Forelimb muscle (tissue), 1 donor: ENCODE data around the gene SLC22A14. TPM values are rescaled to one million over a fixed set of nuclear protein-coding genes. Genes with fewer than 3 reads are reported as not detected.
"Not testable (repeated sequence)": the region's sequence is repeated elsewhere in the genome, so short reads cannot be mapped to it uniquely, and the experiment has no call there.

Experiments used
- DNase-seq: peaks from one replicate; pipeline ENCODE4 v3.0.0-alpha.2; 2013; ENCODE audit warnings: low read depth
- polyA plus RNA-seq: library from polyadenylated mRNA; unstranded; fragments of 120-200 nt; gene quantifications from one replicate; pipeline ENCODE4 v1.2.1, GENCODE V29; 2013; ENCODE audit not compliant: insufficient read length

The SLC22A14 gene
- polyA plus RNA-seq, 1 donor, result 0.39 TPM

DNA sequence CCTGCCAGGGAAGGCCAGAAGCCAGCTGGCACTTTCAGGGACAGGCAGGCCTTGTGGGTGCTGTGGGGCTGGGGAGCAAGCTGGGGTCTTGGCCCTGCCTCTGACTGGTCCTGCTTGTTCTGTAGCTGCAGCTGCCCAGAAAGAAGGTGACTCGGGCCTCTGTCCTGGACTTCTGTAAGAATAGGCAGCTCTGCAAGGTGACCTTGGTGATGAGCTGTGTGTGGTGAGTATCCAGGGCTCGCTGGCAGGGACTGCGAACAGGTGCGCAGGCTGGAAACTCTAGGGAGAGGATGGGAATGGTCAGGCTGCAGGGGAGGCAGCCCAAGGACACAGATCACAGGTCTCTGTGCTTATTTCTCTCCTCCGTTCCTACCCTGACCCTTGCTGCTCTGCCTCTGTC, 31.2 kb downstream of the SLC22A14 start:
- DNase-seq, result no peak

DNA sequence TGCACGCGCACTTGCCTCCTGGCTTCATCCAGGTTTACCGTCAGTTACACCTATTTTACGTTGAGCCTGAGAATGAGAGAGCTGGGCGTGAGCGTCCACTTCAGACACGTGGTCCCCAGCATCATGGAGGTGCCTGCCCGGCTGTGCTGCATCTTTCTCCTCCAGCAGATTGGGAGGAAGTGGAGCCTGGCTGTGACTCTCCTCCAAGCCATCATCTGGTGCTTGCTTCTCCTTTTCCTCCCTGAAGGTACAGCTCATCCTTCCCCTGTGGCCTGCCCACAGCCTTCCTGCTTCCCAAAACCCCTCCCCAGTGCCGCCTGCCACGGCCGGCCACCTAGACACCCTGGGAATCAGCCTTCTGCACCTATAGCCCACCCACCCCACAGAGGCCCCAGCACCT, 31.6 kb downstream of the SLC22A14 start:
- no peak for DNase-seq

DNA sequence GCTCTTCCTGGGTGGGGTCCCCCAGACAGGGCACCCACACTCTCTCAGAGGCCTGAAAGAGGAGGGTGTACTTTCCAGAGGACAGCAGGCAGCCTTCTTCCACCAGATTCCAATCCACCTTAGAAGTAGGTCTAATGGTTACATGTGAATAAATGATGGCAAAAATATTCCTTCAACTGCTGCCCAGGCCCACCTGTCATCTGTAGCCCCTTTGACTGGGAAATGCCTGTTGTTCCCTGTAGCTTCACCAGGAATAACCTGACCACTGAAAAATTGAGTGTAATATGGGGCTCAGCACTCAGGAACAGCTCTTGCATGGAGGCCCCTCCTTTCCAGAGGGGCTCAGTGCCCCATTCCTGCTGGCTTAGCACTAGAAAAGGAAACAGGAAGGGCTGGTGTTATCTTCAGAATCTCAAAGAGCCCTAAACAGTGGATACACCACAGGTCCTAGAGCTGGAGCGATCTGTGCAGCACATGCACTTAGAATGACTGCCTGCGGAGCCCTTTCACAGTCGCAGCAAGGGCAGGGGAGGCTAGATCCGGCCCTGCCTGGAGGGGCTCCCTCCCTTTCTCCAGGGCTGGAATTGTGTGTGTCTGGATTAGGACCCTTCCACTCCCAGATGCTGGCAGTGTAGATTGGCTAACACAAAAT, 32.1 kb downstream of the SLC22A14 start:
- no peak for DNase-seq

DNA sequence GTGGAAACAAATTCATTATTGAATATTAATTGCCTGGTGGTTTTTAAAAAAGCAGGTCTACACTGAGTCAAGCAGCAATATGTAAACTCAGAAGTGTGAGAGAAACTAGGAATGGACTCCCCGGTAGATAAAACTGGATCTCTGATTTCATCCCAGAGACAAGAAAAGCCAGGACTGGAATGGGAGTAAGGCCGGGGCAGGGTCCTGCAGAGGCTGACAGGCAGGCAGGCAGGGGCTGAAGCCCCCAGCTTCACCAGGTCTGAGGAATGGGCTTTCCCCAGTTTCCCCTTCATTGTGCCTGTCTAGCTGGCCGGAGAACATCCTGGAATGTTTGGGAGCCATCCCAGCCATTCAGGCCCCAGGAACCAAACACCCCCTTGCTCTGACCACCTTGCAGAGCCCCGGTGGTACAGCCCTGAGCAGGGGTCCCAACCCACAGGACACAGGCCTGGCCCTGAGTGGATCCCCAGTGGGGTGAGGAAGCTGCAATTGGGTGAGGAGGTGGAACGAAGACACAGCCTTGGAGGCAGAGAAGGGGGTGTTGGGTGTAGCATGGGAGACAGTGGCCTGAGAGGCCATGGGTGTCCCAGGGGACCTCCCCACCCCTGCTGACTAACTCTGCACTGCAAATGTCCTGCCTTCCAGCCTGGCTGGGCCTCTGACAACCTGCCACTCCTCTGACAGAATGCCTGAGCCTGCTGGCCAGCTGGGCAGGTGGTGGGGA, 32.8 kb downstream of the SLC22A14 start:
- DNase-seq, result no peak

DNA sequence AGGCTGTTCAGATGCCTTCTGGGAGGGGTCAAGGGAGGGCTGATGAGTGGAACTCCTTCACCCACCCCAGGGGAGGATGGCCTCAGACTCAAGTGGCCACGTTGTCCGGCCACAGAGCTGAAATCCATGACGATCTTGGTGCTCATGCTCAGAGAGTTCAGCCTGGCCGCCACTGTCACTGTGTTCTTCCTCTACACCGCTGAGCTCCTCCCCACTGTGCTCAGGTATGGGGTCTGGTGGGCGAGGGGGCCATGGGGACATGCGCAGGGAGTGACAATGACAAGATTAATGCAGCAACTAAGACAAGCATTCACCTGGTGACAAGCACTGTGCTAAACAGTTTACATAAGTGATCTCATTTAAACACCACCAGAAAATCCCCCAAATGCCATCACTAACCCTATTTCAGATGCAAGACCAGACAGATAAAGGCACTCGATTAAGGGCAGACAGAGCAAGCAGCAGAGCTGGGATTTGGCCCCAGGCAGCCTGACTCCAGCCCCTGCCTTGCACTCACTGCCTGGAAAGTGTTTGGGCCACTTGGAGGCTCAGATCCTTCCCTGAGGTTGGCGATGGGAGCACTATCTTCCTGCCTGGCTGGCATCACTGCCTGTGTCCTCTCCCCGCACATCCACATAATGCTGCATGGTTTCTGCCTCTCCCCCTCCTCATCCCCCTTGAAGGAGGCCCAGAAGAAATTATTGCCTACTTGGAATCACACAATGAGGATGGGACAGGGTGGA, 33.6 kb downstream of the SLC22A14 start:
- no peak for DNase-seq

DNA sequence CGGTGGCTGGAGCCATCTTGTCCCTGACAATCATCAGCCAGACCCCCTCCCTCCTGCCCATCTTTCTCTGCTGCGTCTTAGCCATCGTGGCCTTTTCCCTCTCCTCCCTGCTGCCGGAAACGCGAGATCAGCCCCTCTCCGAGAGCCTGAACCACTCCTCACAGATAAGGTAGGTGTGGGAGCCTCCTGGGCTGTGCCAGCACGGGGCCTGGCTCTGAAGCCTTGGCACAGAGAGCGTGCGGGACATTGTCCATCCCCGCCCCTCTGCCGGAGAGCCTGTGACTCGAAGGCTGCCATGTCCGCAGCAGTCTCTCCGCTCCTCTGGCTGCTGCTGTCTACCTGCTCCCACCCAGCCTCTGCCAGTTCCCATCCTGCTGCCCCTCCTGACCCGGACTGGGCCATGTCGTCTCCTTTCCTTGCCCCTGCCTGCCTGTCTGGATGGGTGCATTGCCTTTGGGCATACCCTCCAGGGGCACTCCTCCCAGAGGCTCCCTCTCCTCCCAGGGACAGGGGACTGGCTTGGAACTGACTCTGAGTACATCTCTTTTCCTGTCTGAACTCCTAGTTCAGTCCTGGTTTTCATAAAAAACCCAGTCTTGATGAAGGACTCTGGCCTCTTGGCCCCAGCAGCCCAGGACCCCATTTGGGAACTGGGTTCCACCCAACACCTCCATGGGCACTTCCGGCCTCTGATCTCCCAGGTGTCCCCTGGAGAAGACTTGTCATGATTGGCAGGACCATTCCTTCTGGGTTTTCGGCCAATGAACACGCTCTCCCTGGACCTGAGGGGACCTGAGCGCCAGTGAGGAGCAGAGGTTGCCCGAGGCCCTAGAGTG, 34.5 kb downstream of the SLC22A14 start:
- no peak for DNase-seq

DNA sequence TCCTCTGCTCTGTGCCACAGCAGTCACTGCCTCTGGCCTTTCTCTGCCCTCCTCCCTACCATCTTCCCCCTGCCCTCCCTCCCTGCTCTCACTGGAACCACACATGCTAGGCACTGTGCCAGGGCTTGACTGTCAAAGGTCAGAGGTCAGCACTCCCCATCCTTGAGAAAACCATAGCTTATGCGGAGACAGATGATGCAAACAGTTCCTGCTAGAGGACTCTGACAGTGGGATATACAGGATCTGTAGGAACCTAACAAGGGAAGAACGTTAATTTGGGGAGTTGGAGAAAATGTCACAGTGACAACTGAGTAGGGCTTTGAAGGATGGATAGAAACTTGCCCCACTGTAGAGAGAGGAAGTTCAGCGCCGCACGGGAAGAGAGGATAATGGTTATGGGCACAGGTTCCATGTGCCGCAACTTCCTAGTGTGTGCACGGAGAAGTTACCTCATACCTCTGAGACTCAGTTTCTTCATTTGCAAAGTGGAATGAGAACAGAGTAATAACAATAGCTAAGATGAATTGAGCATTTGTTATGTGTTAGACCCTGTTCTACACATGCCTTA, 35.2 kb downstream of the SLC22A14 start:
- DNase-seq, result no peak

DNA sequence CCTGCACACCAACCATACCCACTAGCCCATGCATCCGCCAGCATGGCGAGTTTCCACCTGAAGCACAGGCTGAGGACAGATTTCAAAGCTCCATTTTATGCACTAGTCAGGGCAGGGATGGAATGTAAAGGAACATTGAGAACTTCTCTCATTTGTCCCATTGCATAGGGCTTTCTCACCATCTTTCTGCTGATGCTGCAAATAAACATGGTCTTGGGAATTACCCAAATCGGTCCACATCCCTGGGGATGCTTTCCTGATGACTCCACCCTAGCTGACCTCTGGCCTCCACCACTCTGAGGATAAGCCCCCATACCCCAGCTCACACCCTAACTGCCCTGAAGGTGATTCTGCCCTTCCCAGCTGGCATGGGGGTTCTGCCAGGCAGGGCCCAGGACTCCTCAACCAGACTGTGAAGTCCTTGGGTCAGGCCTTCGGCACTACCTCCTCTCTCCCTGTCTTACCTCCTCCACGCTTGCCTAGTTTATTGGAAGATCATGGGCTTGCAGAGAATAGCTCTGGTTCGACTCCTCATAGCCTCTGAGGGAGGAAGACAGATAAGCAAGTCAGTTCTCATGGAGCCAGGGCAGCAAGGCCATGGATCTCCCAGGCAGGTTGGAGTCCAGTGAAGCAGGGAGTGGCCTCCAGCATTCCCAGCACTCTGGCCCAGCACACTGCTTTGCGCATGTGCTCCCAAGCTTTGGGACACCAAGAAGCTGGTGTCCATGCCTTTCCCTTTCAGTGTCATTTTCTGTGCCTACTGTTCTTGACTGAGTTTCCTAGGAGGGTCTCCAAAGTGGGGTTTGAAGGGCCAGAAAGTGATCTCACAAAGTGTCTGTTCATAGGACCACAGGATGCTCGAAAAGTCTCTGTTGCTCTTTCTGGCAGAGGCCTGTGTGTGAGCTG, 36.9 kb downstream of the SLC22A14 start:
- DNase-seq, result no peak

DNA sequence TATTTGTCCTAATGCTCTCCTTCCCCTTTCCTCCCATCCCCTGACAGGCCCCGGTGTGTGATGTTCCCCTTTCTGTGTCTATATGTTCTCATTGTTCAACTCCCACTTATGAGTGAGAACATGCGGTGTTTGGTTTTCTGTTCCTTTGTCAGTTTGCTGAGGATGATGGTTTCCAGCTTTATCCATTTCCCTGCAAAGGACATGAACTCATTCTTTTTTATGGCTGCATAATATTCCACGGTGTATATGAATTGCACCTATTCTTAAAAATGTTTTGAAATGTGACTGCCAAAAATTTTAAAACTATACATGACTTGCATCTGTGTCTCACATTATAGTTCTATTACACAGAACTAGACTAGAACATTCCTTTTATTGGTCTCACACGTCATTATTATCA, 38.5 kb downstream of the SLC22A14 start:
- not testable (repeated sequence) for DNase-seq

DNA sequence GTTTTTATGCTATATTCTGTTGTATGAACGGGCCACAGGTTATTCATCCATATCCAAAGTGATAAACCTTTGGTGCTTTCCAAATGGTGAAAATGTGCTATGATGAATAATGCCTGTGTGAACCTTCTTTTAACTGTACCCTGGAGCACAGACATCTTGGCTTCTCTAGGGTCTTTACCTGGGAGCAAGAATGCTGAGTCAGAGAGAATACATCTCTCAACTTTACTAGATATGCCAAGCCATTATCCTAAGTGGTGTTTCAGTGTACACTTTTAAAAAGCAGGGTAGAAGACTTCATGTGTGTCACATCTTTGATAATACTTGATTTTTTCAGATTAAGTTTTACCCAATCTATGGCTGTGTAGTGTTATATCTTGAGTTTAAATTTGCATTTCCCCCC, 41.0 kb downstream of the SLC22A14 start:
- no peak for DNase-seq

DNA sequence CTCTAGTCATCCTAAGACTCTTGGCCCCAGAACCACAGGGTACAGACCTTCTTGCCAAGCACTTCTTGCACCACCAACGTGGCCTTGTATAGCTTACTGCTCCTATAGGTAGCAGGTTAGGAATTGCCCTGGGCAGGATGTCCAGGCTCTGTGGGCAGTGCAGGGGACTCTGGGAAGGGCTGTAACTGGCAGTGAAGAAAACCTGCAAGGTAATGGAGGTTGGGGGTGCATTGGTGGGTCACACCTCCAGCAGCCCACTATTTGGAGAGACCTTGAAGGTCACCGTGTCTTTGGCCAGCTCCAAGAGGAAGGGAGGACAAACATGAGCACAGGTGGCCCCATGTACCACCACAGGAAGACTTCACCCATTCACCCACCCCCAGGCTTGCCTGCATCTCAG, 43.2 kb downstream of the SLC22A14 start:
- no peak for DNase-seq

DNA sequence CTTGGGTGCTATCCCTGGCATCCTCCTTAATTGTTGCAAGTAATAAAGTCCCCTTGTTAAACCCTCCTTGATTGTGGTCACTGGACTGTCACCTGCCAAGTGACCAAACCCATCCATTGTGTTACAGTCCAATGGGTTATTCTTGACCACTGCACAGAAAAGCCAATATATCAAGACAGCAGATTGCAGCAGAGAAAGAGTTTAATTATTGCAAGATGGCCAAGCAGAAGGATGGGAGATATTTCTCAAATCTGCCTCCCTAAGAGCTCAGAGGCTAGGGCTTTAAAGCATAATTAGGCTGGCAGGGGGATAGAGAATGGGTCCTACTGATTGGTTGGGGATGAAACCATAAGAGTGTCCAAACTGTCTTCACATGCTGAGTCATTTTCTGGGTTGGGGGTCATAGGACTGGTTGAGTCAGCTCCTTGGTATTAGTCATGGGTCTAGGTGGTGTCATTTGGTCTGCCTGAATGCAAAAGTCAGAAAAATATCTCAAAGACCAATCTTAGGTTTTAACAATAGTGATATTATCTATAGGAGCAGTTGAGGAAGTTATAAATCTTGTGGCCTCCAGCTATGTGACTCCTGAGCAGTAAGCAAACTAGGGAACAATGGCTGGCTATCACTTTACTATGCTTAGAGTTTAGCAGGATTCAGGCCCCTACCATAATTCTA, 45.4 kb downstream of the SLC22A14 start:
- no peak for DNase-seq

DNA sequence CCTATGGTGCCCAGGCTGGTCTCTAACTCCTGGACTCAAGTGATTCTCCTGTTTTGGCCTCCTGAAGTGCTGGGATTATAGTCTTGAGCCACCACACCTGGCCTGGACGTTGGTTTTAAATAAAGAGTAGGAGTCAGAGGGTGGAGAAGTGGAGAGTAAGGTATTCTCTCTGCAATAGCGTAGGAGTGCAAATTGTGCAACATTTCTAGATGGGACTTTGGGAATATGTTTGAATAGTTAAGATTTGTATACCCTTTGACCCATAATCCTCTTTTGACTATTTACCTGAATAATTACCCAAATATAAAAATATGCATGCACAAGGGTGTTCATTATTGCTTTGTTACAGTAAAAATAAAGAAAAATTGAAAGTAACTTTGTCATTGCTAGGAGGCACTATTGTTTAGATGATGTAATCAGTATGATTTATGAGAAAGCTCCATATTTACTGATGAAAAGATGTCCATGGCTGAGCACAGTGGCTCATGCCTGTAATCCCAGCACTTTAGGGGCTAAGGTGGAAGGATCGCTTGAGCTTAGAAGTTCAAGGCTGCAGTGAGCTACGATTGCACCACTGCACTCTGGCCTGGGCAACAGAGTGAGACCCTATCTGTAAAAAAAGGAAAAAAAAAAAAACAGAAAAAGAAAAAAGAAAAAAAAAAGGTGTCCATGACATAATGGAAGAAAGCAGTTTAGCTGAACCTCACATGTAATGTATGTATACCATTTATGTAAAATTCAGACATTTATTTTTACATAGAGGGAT, 49.3 kb downstream of the SLC22A14 start:
- no peak for DNase-seq

DNA sequence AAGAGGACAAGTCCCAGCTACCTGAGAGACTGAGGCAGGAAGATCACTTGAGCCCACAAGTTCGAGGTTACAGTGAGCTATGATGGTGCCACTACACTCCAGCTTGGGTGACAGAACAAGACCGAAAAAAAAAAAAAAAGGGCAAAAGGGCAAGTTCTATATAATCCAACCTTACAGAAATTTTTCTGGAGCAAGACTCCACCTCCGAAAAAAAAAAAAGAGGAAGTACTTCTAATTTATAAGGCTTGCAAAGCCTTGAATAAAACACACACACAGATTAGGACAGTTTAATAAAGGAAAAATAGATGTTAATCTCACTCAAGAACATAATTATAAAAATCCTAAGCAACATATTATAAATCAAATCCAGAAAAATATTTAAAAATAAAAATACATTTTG, 50.1 kb downstream of the SLC22A14 start:
- DNase-seq, result no peak

DNA sequence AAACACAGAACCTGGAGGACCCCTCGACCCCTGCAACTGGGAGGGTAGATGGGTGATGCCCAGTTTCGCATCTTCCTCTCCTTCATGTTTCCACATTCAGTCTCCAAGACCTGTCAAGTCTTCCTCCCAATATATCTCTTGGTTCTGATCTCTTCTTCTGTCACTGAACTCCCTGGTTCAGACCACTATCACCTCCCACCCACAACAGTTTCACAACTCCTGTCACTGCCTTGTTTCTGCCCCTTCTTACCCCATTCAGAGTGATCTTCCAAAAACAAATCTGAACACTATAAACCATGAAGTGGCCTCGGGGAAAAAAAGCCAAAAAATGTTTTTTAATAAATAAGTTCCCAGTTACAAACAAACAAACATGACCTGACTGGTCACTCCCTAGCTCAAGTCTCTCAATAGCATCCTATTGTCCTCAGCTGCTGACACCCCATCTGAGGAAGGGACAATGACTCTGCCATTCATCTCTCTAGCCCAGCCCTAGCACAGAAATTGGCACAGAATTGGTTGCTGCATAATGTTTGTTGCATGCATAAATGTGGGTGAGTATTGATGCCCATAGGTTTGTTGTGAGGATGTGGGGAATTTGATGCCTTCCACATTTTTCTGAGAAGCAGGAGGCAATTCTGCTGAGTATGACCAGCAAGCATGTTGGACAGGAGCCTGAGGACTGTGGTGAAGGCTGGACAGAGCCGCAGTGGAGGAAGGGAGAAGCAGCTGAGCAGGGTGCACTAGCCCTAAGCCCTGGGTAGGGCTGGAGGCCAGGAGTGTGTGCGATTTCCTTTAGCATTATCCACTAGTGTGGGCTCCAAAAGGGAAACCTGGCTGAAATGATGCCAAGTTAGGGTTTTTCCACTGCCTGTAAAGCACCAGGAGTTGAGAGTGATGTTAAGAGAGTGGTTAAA, 52.3 kb downstream of the SLC22A14 start:
- DNase-seq, result no peak

DNA sequence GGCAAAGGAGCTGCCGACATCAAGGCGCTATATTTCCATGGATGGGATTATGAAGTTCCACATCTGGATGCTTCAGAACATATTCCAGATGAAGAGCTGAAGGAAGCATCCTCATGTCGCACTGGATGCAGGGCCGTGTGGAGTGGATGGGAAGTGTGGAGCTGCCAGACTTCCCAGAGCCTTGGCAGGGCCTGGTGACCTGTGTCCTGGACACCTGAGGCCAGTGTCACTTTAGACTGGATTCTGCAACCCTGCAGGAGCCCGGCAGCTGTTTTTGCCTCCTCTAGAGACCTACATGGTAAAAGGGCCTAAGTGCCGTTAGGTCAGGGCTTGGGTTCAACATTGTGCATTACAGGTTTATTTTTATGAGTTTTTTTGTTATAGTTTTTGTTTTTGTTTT, 53.2 kb downstream of the SLC22A14 start:
- no peak for DNase-seq

DNA sequence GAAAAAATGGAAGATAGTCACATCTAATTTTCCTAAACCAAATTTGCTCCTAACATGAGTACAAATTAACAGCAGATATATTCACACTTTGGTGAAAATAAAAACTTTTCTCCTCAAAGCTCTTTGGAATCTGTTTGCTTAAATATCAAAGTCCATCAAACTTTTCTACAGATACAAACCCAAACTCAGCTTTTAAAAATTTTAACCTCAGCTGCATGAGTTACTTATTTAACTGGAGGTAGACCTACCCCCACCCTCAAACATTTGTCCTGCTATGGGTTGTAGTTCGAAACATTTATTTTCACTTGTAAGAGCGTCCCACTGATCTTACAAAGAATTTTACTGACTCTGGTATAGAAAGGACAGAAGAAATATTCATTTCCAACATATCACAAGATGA, 55.6 kb downstream of the SLC22A14 start:
- no peak for DNase-seq
